ENCODE data around the gene CTPS1.

DNA sequence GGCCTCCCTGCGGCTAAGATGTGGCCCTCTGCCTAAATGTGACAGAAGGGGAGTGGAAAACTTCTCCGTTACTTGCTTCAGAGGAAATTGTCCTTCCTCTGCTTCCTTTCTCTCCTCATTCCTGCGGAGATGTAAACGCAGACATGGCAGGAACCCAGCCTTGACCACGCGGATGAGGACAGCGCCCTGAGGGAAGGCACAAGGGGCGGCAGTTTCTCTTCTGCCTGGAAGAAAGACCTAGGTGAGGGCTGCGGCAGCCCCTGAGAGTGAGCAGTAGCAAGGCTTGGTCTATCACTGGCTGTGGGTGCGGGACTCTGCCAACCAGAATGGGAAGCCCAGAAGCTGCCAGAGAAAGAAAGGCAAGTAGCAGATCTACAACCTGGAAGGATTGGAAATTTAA lies 14.0 kb upstream of the CTPS1 start:
- TF ChIP-seq, protein P1, sequence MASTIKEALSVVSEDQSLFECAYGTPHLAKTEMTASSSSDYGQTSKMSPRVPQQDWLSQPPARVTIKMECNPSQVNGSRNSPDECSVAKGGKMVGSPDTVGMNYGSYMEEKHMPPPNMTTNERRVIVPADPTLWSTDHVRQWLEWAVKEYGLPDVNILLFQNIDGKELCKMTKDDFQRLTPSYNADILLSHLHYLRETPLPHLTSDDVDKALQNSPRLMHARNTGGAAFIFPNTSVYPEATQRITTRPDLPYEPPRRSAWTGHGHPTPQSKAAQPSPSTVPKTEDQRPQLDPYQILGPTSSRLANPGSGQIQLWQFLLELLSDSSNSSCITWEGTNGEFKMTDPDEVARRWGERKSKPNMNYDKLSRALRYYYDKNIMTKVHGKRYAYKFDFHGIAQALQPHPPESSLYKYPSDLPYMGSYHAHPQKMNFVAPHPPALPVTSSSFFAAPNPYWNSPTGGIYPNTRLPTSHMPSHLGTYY (CRISPR knock-in tag; IDR thresholded peaks at IDR 0.05) = no peak
- TF ChIP-seq, protein P2, sequence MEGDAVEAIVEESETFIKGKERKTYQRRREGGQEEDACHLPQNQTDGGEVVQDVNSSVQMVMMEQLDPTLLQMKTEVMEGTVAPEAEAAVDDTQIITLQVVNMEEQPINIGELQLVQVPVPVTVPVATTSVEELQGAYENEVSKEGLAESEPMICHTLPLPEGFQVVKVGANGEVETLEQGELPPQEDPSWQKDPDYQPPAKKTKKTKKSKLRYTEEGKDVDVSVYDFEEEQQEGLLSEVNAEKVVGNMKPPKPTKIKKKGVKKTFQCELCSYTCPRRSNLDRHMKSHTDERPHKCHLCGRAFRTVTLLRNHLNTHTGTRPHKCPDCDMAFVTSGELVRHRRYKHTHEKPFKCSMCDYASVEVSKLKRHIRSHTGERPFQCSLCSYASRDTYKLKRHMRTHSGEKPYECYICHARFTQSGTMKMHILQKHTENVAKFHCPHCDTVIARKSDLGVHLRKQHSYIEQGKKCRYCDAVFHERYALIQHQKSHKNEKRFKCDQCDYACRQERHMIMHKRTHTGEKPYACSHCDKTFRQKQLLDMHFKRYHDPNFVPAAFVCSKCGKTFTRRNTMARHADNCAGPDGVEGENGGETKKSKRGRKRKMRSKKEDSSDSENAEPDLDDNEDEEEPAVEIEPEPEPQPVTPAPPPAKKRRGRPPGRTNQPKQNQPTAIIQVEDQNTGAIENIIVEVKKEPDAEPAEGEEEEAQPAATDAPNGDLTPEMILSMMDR (IDR thresholded peaks at IDR 0.05) = no peak
- TF ChIP-seq, protein P3, sequence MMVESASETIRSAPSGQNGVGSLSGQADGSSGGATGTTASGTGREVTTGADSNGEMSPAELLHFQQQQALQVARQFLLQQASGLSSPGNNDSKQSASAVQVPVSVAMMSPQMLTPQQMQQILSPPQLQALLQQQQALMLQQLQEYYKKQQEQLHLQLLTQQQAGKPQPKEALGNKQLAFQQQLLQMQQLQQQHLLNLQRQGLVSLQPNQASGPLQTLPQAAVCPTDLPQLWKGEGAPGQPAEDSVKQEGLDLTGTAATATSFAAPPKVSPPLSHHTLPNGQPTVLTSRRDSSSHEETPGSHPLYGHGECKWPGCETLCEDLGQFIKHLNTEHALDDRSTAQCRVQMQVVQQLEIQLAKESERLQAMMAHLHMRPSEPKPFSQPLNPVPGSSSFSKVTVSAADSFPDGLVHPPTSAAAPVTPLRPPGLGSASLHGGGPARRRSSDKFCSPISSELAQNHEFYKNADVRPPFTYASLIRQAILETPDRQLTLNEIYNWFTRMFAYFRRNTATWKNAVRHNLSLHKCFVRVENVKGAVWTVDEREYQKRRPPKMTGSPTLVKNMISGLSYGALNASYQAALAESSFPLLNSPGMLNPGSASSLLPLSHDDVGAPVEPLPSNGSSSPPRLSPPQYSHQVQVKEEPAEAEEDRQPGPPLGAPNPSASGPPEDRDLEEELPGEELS (CRISPR knock-in tag; IDR thresholded peaks at IDR 0.05) = no peak
- TF ChIP-seq MXD4 (CRISPR knock-in tag; IDR thresholded peaks at IDR 0.05; ENCODE audit: borderline replicate concordance) = no peak
- TF ChIP-seq, protein P4, sequence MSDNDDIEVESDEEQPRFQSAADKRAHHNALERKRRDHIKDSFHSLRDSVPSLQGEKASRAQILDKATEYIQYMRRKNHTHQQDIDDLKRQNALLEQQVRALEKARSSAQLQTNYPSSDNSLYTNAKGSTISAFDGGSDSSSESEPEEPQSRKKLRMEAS (CRISPR knock-in tag; IDR thresholded peaks at IDR 0.05) = no peak
- TF ChIP-seq FOXP1 (CRISPR knock-in tag; IDR thresholded peaks at IDR 0.05; ENCODE audit: borderline replicate concordance) = no peak
- TF ChIP-seq NFATC4 (CRISPR knock-in tag; IDR thresholded peaks at IDR 0.05) = no peak
- TF ChIP-seq, protein P5, sequence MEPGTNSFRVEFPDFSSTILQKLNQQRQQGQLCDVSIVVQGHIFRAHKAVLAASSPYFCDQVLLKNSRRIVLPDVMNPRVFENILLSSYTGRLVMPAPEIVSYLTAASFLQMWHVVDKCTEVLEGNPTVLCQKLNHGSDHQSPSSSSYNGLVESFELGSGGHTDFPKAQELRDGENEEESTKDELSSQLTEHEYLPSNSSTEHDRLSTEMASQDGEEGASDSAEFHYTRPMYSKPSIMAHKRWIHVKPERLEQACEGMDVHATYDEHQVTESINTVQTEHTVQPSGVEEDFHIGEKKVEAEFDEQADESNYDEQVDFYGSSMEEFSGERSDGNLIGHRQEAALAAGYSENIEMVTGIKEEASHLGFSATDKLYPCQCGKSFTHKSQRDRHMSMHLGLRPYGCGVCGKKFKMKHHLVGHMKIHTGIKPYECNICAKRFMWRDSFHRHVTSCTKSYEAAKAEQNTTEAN (CRISPR knock-in tag; IDR thresholded peaks at IDR 0.05) = no peak
- no peak for TF ChIP-seq ZNF263 (CRISPR knock-in tag; IDR thresholded peaks at IDR 0.05; ENCODE audit: low read depth)
